GM19043 (cell line): Measurements from ENCODE around the gene GAB4.
"Not testable (repeated sequence)": the region's sequence is repeated elsewhere in the genome, so short reads cannot be mapped to it uniquely, and the experiment has no call there.

Source experiments
- ATAC-seq: cut with Tn5 transposase; IDR thresholded peaks from one replicate; pipeline ENCODE4 v1.9.1; 2021; ENCODE audit warnings: low read depth; ENCODE audit not compliant: unreplicated experiment

GAB4 gene

DNA sequence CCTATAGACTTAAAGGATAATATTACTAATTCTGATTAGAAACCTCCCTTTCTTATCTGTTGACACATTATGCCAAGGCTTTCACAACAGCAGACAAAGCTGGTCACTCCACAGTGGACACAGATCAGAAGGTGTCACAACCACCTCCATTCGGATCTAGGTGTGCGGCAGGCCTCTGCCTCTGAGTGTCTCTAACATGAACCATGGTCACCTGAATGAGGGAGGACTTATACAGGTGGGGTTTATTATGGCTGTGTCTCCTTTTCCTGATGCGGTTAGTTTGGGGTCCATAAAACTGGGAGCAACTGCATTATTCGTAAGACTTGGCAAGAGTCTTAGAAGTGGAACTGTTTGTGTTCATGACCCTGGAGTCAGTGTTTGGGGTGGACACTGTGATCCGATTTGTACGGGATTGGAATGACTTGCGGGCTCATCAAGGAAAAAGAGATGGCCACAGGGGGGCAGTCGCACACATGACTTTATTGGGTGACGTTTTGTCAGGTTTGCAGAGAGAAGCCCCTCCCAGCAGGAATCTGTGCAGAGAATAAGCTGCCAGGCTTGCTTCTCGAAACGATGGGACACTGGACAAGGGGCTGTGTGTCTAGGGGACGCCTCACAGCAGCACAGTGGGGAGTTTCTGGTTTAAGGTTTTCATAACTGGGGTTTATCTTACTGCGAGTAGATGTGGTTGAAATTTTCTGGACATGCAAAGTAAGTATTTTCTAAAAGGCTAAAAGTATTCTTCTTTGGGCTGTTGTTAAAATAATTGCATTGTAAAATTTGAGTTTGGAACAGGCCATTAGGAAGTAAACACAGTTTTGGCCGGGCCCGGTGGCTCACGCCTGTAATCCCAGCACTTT is 90.6 kb downstream of the GAB4 start:
- ATAC-seq, result no peak

GRCh38 chr22:16915701-16916100 is 92.3 kb downstream of the GAB4 start:
- ATAC-seq, result no peak

DNA sequence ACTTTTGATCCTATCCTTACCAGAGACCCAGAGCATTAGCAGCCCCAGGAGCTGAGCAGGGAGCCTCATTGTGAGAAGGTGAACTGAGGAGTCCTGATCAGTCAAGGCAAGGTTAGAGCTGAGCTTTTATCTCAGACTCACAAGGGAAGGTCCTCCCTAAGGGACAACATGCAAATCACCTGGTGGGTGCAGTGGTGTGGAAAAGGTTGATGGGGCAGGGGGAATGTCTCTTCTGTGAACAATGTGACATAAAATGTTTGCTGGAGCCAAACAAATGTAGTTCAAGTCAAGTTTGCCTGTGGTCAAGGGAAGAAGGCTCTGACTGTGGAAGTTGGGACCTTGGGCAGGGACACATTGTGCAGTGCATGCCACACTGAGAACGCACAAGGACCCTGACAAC is 93.1 kb downstream of the GAB4 start:
- ATAC-seq, result not testable (repeated sequence)

- no peak for ATAC-seq
These were observed 94.0 kb downstream of the GAB4 start for GRCh38 chr22:16914006-16914405.

- ATAC-seq, result no peak
These were observed 95.7 kb downstream of the GAB4 start for GRCh38 chr22:16912281-16912680.
